ENCODE measurements around the gene MUC6. TPM values are rescaled to one million over a fixed set of nuclear protein-coding genes. Genes with fewer than 3 reads are reported as not detected.

MUC6 gene
- total RNA-seq, 1 experiment from 2014 or later: 0.49 TPM

- in situ Hi-C loops (cut with HindIII; ENCODE audit: low pct_unique_long_range_greater_than_20kb, low sequenced_read_pairs): no loop called here
- CTCF ChIA-PET: interaction anchor here (0.7 to 0.9 kb wide), 2 partner anchors 20 to 212 kb away, joined by 4 to 8 read pairs; no protein-coding TSS in a partner anchor
Measured at GRCh38 chr11:1049911-1050580, 13.5 kb upstream of the MUC6 start.

GRCh38 chr11:1049431-1049891, 12.9 kb upstream of the MUC6 start:
- CTCF ChIA-PET: no interaction called here
- intact Hi-C loops (cut with micrococcal nuclease; ENCODE audit: unreplicated experiment): no loop called here
- POLR2A ChIA-PET: interaction anchor here (0.6 kb wide), 1 partner anchor 205 kb away, joined by 3 read pairs; no protein-coding TSS in a partner anchor
- H3K9me3 ChIP-seq (ENCODE audit: control insufficient read depth, insufficient read depth, low read depth, low read length): no peaks in the 10 kb centered on the region
- H3K27me3 ChIP-seq (ENCODE audit: control insufficient read depth, insufficient read depth, low read length): no peaks in the 10 kb centered on the region
- TF ChIP-seq TCF7L2 (IDR thresholded peaks at IDR 0.05; ENCODE audit: low read depth, low read length): no peak
- in situ Hi-C loops (cut with HindIII; ENCODE audit: low pct_unique_long_range_greater_than_20kb, low sequenced_read_pairs): no loop called here
- no TSS peak for BruUV-seq (replicated peaks)
- no peak overlapping the region for H3K4me3 ChIP-seq (ENCODE audit: low read depth in 2 of 2, low read length in 2 of 2)
- DNase-seq (ENCODE audit: low read depth, low spot score) (no peak), ATAC-seq (no peak)
- no peaks in the 10 kb centered on the region for H3K36me3 ChIP-seq (ENCODE audit: control insufficient read depth, insufficient read depth, low read length)
- peaks cover 9% of the 10 kb centered on the region; the same call in 1 of the 2 replicates for H3K4me1 ChIP-seq (ENCODE audit: control insufficient read depth, insufficient read depth, low read length)
- H3K27ac ChIP-seq (ENCODE audit: low read length): no peak overlapping the region

More at GRCh38 chr11:1049911-1050580, 13.5 kb upstream of the MUC6 start:
- H3K27ac ChIP-seq (ENCODE audit: low read length): no peak overlapping the region
- H3K36me3 ChIP-seq (ENCODE audit: control insufficient read depth, insufficient read depth, low read length): no peaks in the 10 kb centered on the region
- H3K4me3 ChIP-seq (ENCODE audit: low read depth in 2 of 2, low read length in 2 of 2): no peak overlapping the region
- BruUV-seq (replicated peaks): no TSS peak
- H3K27me3 ChIP-seq (ENCODE audit: control insufficient read depth, insufficient read depth, low read length): no peaks in the 10 kb centered on the region
- no peak for TF ChIP-seq TCF7L2 (IDR thresholded peaks at IDR 0.05; ENCODE audit: low read depth, low read length)
- TF ChIP-seq, protein P1, sequence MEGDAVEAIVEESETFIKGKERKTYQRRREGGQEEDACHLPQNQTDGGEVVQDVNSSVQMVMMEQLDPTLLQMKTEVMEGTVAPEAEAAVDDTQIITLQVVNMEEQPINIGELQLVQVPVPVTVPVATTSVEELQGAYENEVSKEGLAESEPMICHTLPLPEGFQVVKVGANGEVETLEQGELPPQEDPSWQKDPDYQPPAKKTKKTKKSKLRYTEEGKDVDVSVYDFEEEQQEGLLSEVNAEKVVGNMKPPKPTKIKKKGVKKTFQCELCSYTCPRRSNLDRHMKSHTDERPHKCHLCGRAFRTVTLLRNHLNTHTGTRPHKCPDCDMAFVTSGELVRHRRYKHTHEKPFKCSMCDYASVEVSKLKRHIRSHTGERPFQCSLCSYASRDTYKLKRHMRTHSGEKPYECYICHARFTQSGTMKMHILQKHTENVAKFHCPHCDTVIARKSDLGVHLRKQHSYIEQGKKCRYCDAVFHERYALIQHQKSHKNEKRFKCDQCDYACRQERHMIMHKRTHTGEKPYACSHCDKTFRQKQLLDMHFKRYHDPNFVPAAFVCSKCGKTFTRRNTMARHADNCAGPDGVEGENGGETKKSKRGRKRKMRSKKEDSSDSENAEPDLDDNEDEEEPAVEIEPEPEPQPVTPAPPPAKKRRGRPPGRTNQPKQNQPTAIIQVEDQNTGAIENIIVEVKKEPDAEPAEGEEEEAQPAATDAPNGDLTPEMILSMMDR (IDR thresholded peaks at IDR 0.05): no peak
- no peak for TF ChIP-seq POLR2AphosphoS5 (IDR thresholded peaks at IDR 0.05; ENCODE audit: low read depth, low read length)
- TF ChIP-seq SIN3A (IDR thresholded peaks at IDR 0.05; ENCODE audit: borderline replicate concordance, insufficient read depth, low read depth, low read length): no peak
- TF ChIP-seq, protein P2, sequence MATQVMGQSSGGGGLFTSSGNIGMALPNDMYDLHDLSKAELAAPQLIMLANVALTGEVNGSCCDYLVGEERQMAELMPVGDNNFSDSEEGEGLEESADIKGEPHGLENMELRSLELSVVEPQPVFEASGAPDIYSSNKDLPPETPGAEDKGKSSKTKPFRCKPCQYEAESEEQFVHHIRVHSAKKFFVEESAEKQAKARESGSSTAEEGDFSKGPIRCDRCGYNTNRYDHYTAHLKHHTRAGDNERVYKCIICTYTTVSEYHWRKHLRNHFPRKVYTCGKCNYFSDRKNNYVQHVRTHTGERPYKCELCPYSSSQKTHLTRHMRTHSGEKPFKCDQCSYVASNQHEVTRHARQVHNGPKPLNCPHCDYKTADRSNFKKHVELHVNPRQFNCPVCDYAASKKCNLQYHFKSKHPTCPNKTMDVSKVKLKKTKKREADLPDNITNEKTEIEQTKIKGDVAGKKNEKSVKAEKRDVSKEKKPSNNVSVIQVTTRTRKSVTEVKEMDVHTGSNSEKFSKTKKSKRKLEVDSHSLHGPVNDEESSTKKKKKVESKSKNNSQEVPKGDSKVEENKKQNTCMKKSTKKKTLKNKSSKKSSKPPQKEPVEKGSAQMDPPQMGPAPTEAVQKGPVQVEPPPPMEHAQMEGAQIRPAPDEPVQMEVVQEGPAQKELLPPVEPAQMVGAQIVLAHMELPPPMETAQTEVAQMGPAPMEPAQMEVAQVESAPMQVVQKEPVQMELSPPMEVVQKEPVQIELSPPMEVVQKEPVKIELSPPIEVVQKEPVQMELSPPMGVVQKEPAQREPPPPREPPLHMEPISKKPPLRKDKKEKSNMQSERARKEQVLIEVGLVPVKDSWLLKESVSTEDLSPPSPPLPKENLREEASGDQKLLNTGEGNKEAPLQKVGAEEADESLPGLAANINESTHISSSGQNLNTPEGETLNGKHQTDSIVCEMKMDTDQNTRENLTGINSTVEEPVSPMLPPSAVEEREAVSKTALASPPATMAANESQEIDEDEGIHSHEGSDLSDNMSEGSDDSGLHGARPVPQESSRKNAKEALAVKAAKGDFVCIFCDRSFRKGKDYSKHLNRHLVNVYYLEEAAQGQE (IDR thresholded peaks at IDR 0.05; ENCODE audit: insufficient read depth in 1 of 2, low read depth in 2 of 2, low read length in 1 of 2): no peak
- DNase-seq (ENCODE audit: low read depth, low spot score) (no peak), ATAC-seq (no peak)
- no peaks in the 10 kb centered on the region for H3K9me3 ChIP-seq (ENCODE audit: control insufficient read depth, insufficient read depth, low read depth, low read length)
- intact Hi-C loops (cut with micrococcal nuclease; ENCODE audit: unreplicated experiment): no loop called here
- peaks cover 12% of the 10 kb centered on the region; the same call in 1 of the 2 replicates for H3K4me1 ChIP-seq (ENCODE audit: control insufficient read depth, insufficient read depth, low read length)
- POLR2A ChIA-PET: interaction anchor here (0.6 kb wide), 1 partner anchor 205 kb away, joined by 3 read pairs; no protein-coding TSS in a partner anchor

- no peak for DNase-seq (ENCODE audit: low read depth, low spot score)
- Histone ChIP-seq H3K4me3 (ENCODE audit: low read depth in 2 of 2, low read length in 2 of 2) (no peak overlapping the region), H3K27ac (ENCODE audit: low read length) (no peak overlapping the region), H3K36me3 (ENCODE audit: control insufficient read depth, insufficient read depth, low read length) (no peaks in the 10 kb centered on the region), H3K9me3 (ENCODE audit: control insufficient read depth, insufficient read depth, low read depth, low read length) (no peaks in the 10 kb centered on the region), H3K4me1 (ENCODE audit: control insufficient read depth, insufficient read depth, low read length) (peaks cover 8% of the 10 kb centered on the region; the same call in 1 of the 2 replicates), H3K27me3 (ENCODE audit: control insufficient read depth, insufficient read depth, low read length) (no peaks in the 10 kb centered on the region)
- BruUV-seq (replicated peaks): no TSS peak
- POLR2A ChIA-PET: no interaction called here
- intact Hi-C loops (cut with micrococcal nuclease; ENCODE audit: unreplicated experiment): no loop called here
- in situ Hi-C loops (cut with HindIII; ENCODE audit: low pct_unique_long_range_greater_than_20kb, low sequenced_read_pairs): no loop called here
- TF ChIP-seq POLR2AphosphoS5 (IDR thresholded peaks at IDR 0.05; ENCODE audit: low read depth, low read length) (no peak), SIN3A (IDR thresholded peaks at IDR 0.05; ENCODE audit: borderline replicate concordance, insufficient read depth, low read depth, low read length) (no peak), TCF7L2 (IDR thresholded peaks at IDR 0.05; ENCODE audit: low read depth, low read length) (no peak)
- TF ChIP-seq, protein P1 (IDR thresholded peaks at IDR 0.05): no peak
- TF ChIP-seq, protein P2 (IDR thresholded peaks at IDR 0.05; ENCODE audit: insufficient read depth in 1 of 2, low read depth in 2 of 2, low read length in 1 of 2): no peak
- CTCF ChIA-PET: no interaction called here
- no peak for ATAC-seq
Measured at GRCh38 chr11:1049071-1049405, 12.5 kb upstream of the MUC6 start.
